ENCODE results near the gene LRRC23. TPM values are rescaled to one million over a fixed set of nuclear protein-coding genes. Genes with fewer than 3 reads are reported as not detected.

Gene LRRC23
- total and polyA plus RNA-seq, 2 experiments from 2014 or later, result 2.4 to 9.1 TPM

- H3K4me1 Mint-ChIP-seq, result peaks cover 56% of the 10 kb centered on the region
- no peaks in the 10 kb centered on the region for H3K27me3 ChIP-seq (ENCODE audit: insufficient read depth)
- H3K4me2 ChIP-seq, result peak overlapping the region; percentile 93
- H3K4me3 Mint-ChIP-seq, result peak overlapping the region; percentile 79
- H3K9me3 Mint-ChIP-seq, result peaks cover 3% of the 10 kb centered on the region; the same call in 1 of the 3 replicates
- ATAC-seq (no peak), DNase-seq (ENCODE audit: low spot score) (no peak)
- H3K79me2 ChIP-seq (replicated peaks; ENCODE audit: insufficient read depth), result peaks cover 5% of the 10 kb centered on the region; the same call in 1 of the 2 replicates
- TF ChIP-seq REST (IDR thresholded peaks at IDR 0.05; ENCODE audit: unreplicated experiment) (no peak), ETS1 (IDR thresholded peaks at IDR 0.05) (no peak), POLR2AphosphoS5 (IDR thresholded peaks at IDR 0.05; ENCODE audit: low read depth) (no peak), EZH2 (IDR thresholded peaks at IDR 0.05; ENCODE audit: low read depth, unreplicated experiment) (no peak), STAT1 (IDR thresholded peaks at IDR 0.05; ENCODE audit: unreplicated experiment) (no peak)
- peak overlapping the region; percentile 97 for H3K27ac ChIP-seq (ENCODE audit: low read depth)
- H3F3A ChIP-seq (replicated peaks; ENCODE audit: low read depth), result peaks cover 43% of the 10 kb centered on the region
- peak overlapping the region; percentile 89 for H3K4me3 ChIP-seq
- no peaks in the 10 kb centered on the region for H3K9me2 ChIP-seq (ENCODE audit: insufficient read depth)
- H3K4me1 ChIP-seq (ENCODE audit: insufficient read depth), result peaks cover 13% of the 10 kb centered on the region
- H3K36me3 ChIP-seq (ENCODE audit: insufficient read depth), result peaks cover 15% of the 10 kb centered on the region; the same call in 1 of the 2 replicates
- H2AFZ ChIP-seq, result no peak overlapping the region
- peak overlapping the region; percentile 95 for H3K27ac Mint-ChIP-seq
- peaks cover 68% of the 10 kb centered on the region for H3K36me3 Mint-ChIP-seq (ENCODE audit: low read depth)
- H3K27me3 Mint-ChIP-seq (ENCODE audit: insufficient read depth, low read depth, poor library complexity), result peaks cover 40% of the 10 kb centered on the region
- peaks cover 15% of the 10 kb centered on the region for H4K20me1 ChIP-seq (replicated peaks; ENCODE audit: insufficient read depth)
Measured at GRCh38 chr12:6938353-6939190, 34.0 kb downstream of the LRRC23 start.

DNA sequence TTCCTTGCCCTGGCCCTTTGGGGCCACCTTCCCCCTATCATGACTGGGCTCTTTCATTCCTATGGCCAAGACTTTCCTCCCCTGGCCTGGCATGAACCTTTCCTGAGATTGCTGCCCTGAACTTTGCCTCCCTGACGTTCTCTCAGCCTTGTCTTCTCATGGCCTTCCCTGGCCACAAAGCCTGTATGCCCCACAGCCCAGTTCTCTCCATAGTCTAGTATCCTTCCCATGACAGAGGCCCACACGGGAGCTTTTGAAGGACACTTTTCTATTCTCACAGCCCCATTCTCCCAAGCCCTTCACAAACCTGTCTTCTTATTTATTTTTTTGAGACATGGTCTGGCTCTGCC lies 34.5 kb downstream of the LRRC23 start:
- Histone ChIP-seq H3K36me3 (ENCODE audit: insufficient read depth) (peaks cover 10% of the 10 kb centered on the region; the same call in 1 of the 2 replicates), H3F3A (replicated peaks; ENCODE audit: low read depth) (peaks cover 39% of the 10 kb centered on the region), H3K27me3 (ENCODE audit: insufficient read depth) (no peaks in the 10 kb centered on the region), H3K4me1 (ENCODE audit: insufficient read depth) (peaks cover 13% of the 10 kb centered on the region), H3K4me2 (no peak overlapping the region; the same call in 1 of the 2 replicates), H3K4me3 (no peak overlapping the region), H3K27ac (ENCODE audit: low read depth) (0 out of 2 replicates have a peak overlapping the region, but pooled peaks have one; percentile 97), H3K9me2 (ENCODE audit: insufficient read depth) (no peaks in the 10 kb centered on the region), H3K79me2 (replicated peaks; ENCODE audit: insufficient read depth) (0 out of 2 replicates have a peak, but pooled peaks cover 5% of the 10 kb centered on the region), H4K20me1 (replicated peaks; ENCODE audit: insufficient read depth) (peaks cover 12% of the 10 kb centered on the region), H2AFZ (no peak overlapping the region)
- Mint-ChIP-seq H3K4me3 (peak overlapping the region; percentile 79), H3K4me1 (peaks cover 53% of the 10 kb centered on the region), H3K36me3 (ENCODE audit: low read depth) (peaks cover 62% of the 10 kb centered on the region), H3K9me3 (peaks cover 3% of the 10 kb centered on the region; the same call in 1 of the 3 replicates), H3K27me3 (ENCODE audit: insufficient read depth, low read depth, poor library complexity) (peaks cover 46% of the 10 kb centered on the region), H3K27ac (peak overlapping the region; percentile 61)
- no peak for DNase-seq (ENCODE audit: low spot score)
- no peak for ATAC-seq
- no peak for TF ChIP-seq ZNF331 (CRISPR knock-in tag; IDR thresholded peaks at IDR 0.05; ENCODE audit: low read depth)

Data from GM23338 (cell line).